K562 (cell line): ENCODE results near the gene CELF4. TPM values are rescaled to one million over a fixed set of nuclear protein-coding genes. Genes with fewer than 3 reads are reported as not detected.

Experiments used
- ATAC-seq: fragments of 200-7000 bp; cut with Tn5 transposase; 3 replicates; pipeline ENCODE4 v1.9.1; 2020; ENCODE audit warnings: moderate library complexity
- BruUV-seq: library from RNA; stranded (reverse); fragments of 400-500 nt; replicated peaks from 2 replicates; lab custom pipeline; 2021; lab: Mats Ljungman, UMichigan
- CTCF ChIA-PET: fragments of 300-600 bp; formaldehyde crosslinking; extraction: SDS; loops from one replicate; lab custom pipeline; 2021; ENCODE audit warnings: low intra/inter-chr PET ratio; lab: Yijun Ruan, JAX
- POLR2A ChIA-PET: fragments of 300-600, 350-650 bp; sonication (Branson Sonifier 250); formaldehyde crosslinking; extraction: SDS; loops from one replicate; lab custom pipeline; 2021; ENCODE audit warnings: antibody characterized with exemption, inconsistent platforms; lab: Yijun Ruan, JAX
- DNase-seq, 4 experiments: peaks; one replicate each; pipeline versions ENCODE4 v3.0.0 to v3.0.0-alpha.2; 2011 to 2018; ENCODE audit warnings: low spot score in 3 of 4, mixed read lengths in 3 of 4; ENCODE audit errors: extremely low read depth in 1 of 4
- FAIRE-seq: peaks from 2 replicates; lab custom pipeline; 2011; peaks lifted over from hg19 to GRCh38; lab: Jason Lieb, UNC
- H2AFZ ChIP-seq: 2 replicates; pipeline ENCODE4 v1.6.0; 2011; ENCODE audit warnings: low read depth, low read length, control low read depth, inconsistent platforms
- H3K27ac ChIP-seq: fragments of 200-600 bp; 3 replicates; pipeline ENCODE4 v1.8.0; 2011; ENCODE audit warnings: low read depth, mild to moderate bottlenecking, control low read depth, inconsistent platforms, low read length, moderate library complexity, mixed read lengths; ENCODE audit errors: extremely low read depth
- H3K27me3 ChIP-seq, 2 experiments: fragments of 300-600 bp in 1 of 2; 2 replicates in 1 of 2; 3 replicates in 1 of 2; pipeline versions ENCODE4 v1.6.0 to v1.8.0; 2011; ENCODE audit warnings: inconsistent platforms in 2 of 2, low read length in 2 of 2, mild to moderate bottlenecking in 1 of 2, mixed read lengths in 1 of 2, moderate library complexity in 1 of 2; ENCODE audit not compliant: control insufficient read depth in 2 of 2, insufficient read depth in 2 of 2
- H3K36me3 ChIP-seq: fragments of 300-600 bp; 3 replicates; pipeline ENCODE4 v1.8.0; 2011; ENCODE audit warnings: mild to moderate bottlenecking, low read length, inconsistent platforms; ENCODE audit not compliant: control insufficient read depth, insufficient read depth
- H3K4me1 ChIP-seq, 2 experiments: fragments of 200-600 bp in 1 of 2; replicated peaks in 1 of 2; 2 replicates in 1 of 2; 3 replicates in 1 of 2; pipeline versions ENCODE4 v1.5.1 to v1.8.0; 2011; ENCODE audit warnings: inconsistent platforms in 2 of 2, low read length in 2 of 2, mild to moderate bottlenecking in 1 of 2, mixed read lengths in 1 of 2, moderate library complexity in 1 of 2; ENCODE audit not compliant: control insufficient read depth in 2 of 2, insufficient read depth in 2 of 2
- H3K4me2 ChIP-seq: 2 replicates; pipeline ENCODE4 v1.6.1; 2011; ENCODE audit warnings: low read length, control low read depth, inconsistent platforms, mixed read lengths; ENCODE audit not compliant: insufficient read depth
- H3K4me3 ChIP-seq: fragments of 200-600 bp; sonication (generic), shearing (Covaris generic); 2 replicates; pipeline ENCODE4 v1.5.1; 2016; ENCODE audit warnings: control low read depth, inconsistent platforms
- H3K79me2 ChIP-seq: fragments of 200-600 bp; 3 replicates; pipeline ENCODE4 v1.8.0; 2011; ENCODE audit warnings: low read length, inconsistent platforms; ENCODE audit not compliant: control insufficient read depth, insufficient read depth
- H3K9ac ChIP-seq, 2 experiments: 2 replicates each; pipeline versions ENCODE4 v1.6.0 to v1.6.1; 2011; ENCODE audit warnings: low read depth in 2 of 2, low read length in 2 of 2, control low read depth in 1 of 2, inconsistent platforms in 1 of 2, mild to moderate bottlenecking in 1 of 2, mixed read lengths in 1 of 2; ENCODE audit not compliant: insufficient read depth in 1 of 2
- H3K9me1 ChIP-seq: one replicate; pipeline ENCODE4 v1.6.0; 2011; ENCODE audit warnings: inconsistent platforms, mild to moderate bottlenecking, low read length, moderate library complexity; ENCODE audit not compliant: control insufficient read depth, insufficient read depth
- H3K9me3 ChIP-seq: replicated peaks from 2 replicates; pipeline ENCODE4 v1.5.1; 2011; ENCODE audit warnings: low read depth, low read length, inconsistent platforms; ENCODE audit not compliant: control insufficient read depth, insufficient read depth
- H4K20me1 ChIP-seq: replicated peaks from 2 replicates; pipeline ENCODE4 v1.6.1; 2011; ENCODE audit warnings: low read length, inconsistent platforms, mixed read lengths; ENCODE audit not compliant: control insufficient read depth, insufficient read depth
- E2F4 ChIP-seq: sonication (generic); formaldehyde crosslinking; IDR thresholded peaks from 2 replicates; pipeline ENCODE4 v1.8.0; 2022; ENCODE audit warnings: mild to moderate bottlenecking, low read depth, missing genetic modification reagents
- FOS ChIP-seq: IDR thresholded peaks from 3 replicates; pipeline ENCODE4 v1.6.1; 2011; ENCODE audit not compliant: insufficient read length; ENCODE audit errors: extremely low read depth
- SIN3B ChIP-seq: fragments of 450-650 bp; IDR thresholded peaks from 2 replicates; pipeline ENCODE4 v1.6.1; 2017; ENCODE audit warnings: low read depth, mild to moderate bottlenecking, moderate library complexity
- SNAPC5 ChIP-seq: fragments of 250-450 bp; sonication (Bioruptor Pico); IDR thresholded peaks from 2 replicates; pipeline ENCODE4 v1.8.0; 2021; ENCODE audit warnings: moderate library complexity, mild to moderate bottlenecking, inconsistent platforms
- SOX6 ChIP-seq: fragments of 450-650 bp; IDR thresholded peaks from 2 replicates; pipeline ENCODE4 v1.6.1; 2014; ENCODE audit warnings: mild to moderate bottlenecking
- ZNF165 ChIP-seq: fragments of 250-450 bp; sonication (Bioruptor Pico); IDR thresholded peaks from 2 replicates; pipeline ENCODE4 v1.4.0; 2020; ENCODE audit warnings: borderline replicate concordance
- ZNF609 ChIP-seq: sonication (generic); formaldehyde crosslinking; IDR thresholded peaks from 2 replicates; pipeline ENCODE4 v1.8.1; 2023; ENCODE audit warnings: missing genetic modification reagents, mild to moderate bottlenecking, borderline replicate concordance
- WGBS: fragments of 100-300 bp; shearing (Covaris generic); methylation state at CpG from one replicate; pipeline ENCODE4 v1.1.6; 2016; ENCODE audit warnings: low coverage, mixed read lengths; ENCODE audit not compliant: insufficient coverage; ENCODE audit errors: missing lambda C conversion rate; 5-methylcytosine and 5-hydroxymethylcytosine counted together
- in situ Hi-C: fragments of 300-500 bp; cut with MboI; formaldehyde crosslinking; loops from 4 replicates; pipeline ENCODE4 v1.15.0; 2018; ENCODE audit warnings: inconsistent platforms, mixed read lengths
- intact Hi-C: fragments of 100-400 bp; cut with micrococcal nuclease; formaldehyde crosslinking; loops from 2 replicates; pipeline ENCODE4 v1.14.2; 2022
- polyA plus RNA-seq, 8 experiments: library from polyadenylated mRNA; depleted of rRNA in 4 of 8; stranded (reverse) in 5 of 8; unstranded in 3 of 8; fragments of >200 nt; fragmentation: Nextera tagmentation in 2 of 8; fragmentation: Illumina TruSeq in 1 of 8; extraction: Ambion mirVana in 2 of 8; extraction: Trizol in 1 of 8; gene quantifications; 2 replicates each; pipeline versions ENCODE4 v1.2.1 to v1.2.3, GENCODE V29; 2011 to 2014; ENCODE audit warnings: inconsistent platforms in 1 of 8, missing spikeins in 1 of 8
- total RNA-seq, 7 experiments: library from RNA; depleted of rRNA in 6 of 7; stranded (reverse); fragments of >200 nt in 6 of 7; fragmentation: Illumina TruSeq in 2 of 7; extraction: Trizol in 2 of 7; gene quantifications; 2 replicates each; pipeline versions ENCODE4 v1.2.1 to v1.2.3, GENCODE V29; 2011 to 2021; ENCODE audit warnings: low replicate concordance in 1 of 7

Gene CELF4
- total and polyA plus RNA-seq, 9 of the 15 experiments (the other 6 are each of a cell fraction or from before 2014, with no cell fraction given) = 0.04 to 0.24 (median 0.07) TPM; not detected in 3

GRCh38 chr18:37391156-37391555 lies 174.4 kb downstream of the CELF4 start:
- peaks cover 8% of the 10 kb centered on the region; the same call in 1 of the 2 replicates for H4K20me1 ChIP-seq
- DNase-seq = no peak
- H2AFZ ChIP-seq = no peak overlapping the region
- no peaks in the 10 kb centered on the region for H3K36me3 ChIP-seq
- TF ChIP-seq SNAPC5 (CRISPR knock-in tag) = no peak
- TF ChIP-seq E2F4 = no peak
- TF ChIP-seq ZNF165 = no peak
- no peak for TF ChIP-seq SOX6
- TF ChIP-seq SIN3B = no peak
- no peak for TF ChIP-seq ZNF609
- no peak for TF ChIP-seq FOS
- H3K4me3 ChIP-seq = no peak overlapping the region
- H3K9me3 ChIP-seq = no peaks in the 10 kb centered on the region
- no peak overlapping the region for H3K27ac ChIP-seq
- in situ Hi-C loops = no loop called here
- no TSS peak for BruUV-seq
- CTCF ChIA-PET = no interaction called here
- no peaks in the 10 kb centered on the region for H3K9me1 ChIP-seq
- H3K79me2 ChIP-seq = no peaks in the 10 kb centered on the region
- no peak for ATAC-seq
- POLR2A ChIA-PET = no interaction called here
- FAIRE-seq = no peak
- 0% methylated on average over 4 of the region's 4 CpGs for WGBS
- peaks cover 0 to 8% of the 10 kb centered on the region in 2 experiments; a peak in 3 of 5 replicates for H3K4me1 ChIP-seq
- intact Hi-C loops = no loop called here
- no peak overlapping the region for H3K4me2 ChIP-seq
- peaks cover 0 to 10% of the 10 kb centered on the region in 2 experiments; a peak in 2 of 5 replicates for H3K27me3 ChIP-seq
- H3K9ac ChIP-seq = no peak overlapping the region
